22Rv1 (cell line): ENCODE results near the gene GRIFIN.

ENCODE experiments used
- CTCF ChIP-seq: fragments of 450-650 bp; IDR thresholded peaks from 2 replicates; pipeline ENCODE4 v1.5.1; 2017; ENCODE audit warnings: mild to moderate bottlenecking
- ZFX ChIP-seq: fragments of 450-650 bp; IDR thresholded peaks from 2 replicates; pipeline ENCODE4 v1.6.1; 2017; ENCODE audit warnings: antibody characterized with exemption, borderline replicate concordance

GRCh38 chr7:2510909-2511768, 34.9 kb upstream of the GRIFIN start:
- TF ChIP-seq CTCF (no peak), ZFX (no peak)
